Stimulated activated naive CD8-positive, alpha-beta T cell treated with anti-CD3 and anti-CD28 coated beads, Interleukin-15, Interleukin-2, amounts not matched to agents 100 U/mL and 50 U/mL, for 24 hours (primary cell): ENCODE measurements around the gene RASD1.
"Not testable (repeated sequence)": the region's sequence is repeated elsewhere in the genome, so short reads cannot be mapped to it uniquely, and the experiment has no call there.

ENCODE experiments used
- ATAC-seq: fragments of 150-1000 bp; cut with Tn5 transposase; one replicate; pipeline ENCODE4 v1.10.0; 2021
- DNase-seq: peaks from one replicate; pipeline ENCODE4 v3.0.0; 2021

Gene RASD1

DNA sequence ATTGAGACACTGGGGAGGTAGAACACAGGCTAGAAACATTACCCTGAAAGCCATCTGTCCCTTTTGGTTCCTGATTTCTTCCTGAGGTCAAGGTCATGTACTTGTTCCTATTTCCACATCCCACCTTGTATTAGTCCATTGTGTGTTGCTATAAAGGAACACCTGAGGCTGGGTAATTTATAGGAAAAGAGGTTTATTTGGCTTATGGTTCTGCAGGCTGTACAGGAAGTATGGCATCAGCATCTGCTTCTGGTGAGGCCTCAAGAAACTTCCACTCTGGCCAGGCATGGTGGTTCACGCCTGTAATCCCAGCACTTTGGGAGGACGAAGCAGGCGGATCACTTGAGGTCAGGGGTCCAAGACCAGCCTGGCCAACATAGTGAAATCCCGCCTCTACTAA lies 26.8 kb downstream of the RASD1 start:
- no peak for ATAC-seq
- no peak for DNase-seq

- ATAC-seq (no peak), DNase-seq (no peak)
Observed at GRCh38 chr17:17468217-17469010, 27.8 kb downstream of the RASD1 start.

GRCh38 chr17:17467720-17468119 lies 28.5 kb downstream of the RASD1 start:
- ATAC-seq (no peak), DNase-seq (no peak)

GRCh38 chr17:17467016-17467415 lies 29.2 kb downstream of the RASD1 start:
- no peak for ATAC-seq
- no peak for DNase-seq

GRCh38 chr17:17466511-17466910 lies 29.7 kb downstream of the RASD1 start:
- ATAC-seq (no peak), DNase-seq (no peak)

DNA sequence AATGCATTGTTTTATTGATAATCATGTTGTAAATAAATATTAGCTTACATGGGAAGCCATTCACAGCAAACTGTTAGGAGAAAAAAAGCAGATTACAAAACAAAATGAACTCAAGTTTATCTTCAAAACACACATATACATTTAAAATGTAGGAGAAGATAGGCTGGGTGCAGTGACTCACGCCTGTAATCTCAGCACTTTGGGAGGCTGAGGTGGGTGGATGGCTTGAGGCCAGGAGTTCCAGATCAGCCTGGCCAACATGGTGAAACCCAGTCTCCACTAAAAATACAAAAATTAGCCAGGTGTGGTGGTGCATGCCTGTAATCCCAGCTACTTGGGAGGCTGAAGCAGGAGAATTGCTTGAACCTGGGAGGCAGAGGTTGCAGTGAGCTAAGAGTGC lies 30.3 kb downstream of the RASD1 start:
- not testable (repeated sequence) for ATAC-seq, DNase-seq

DNA sequence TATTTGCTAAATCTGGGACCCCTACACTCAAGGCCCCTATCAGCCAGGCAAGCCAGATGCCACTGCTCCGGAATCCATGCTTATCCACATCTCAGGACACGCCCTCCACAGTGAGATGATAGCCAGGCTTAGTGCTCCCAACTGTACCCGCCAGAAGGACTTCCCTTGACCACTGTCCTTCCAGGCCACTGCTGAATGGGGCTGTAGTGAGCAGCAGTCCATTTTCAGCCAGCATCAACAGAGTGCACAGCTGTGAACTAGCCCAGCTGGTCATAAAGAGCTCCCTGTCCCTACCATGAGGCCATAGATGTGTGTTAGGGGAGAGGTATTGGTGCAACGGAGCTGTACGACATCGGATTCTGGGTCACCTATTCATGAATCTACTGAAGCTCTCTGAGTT lies 32.4 kb downstream of the RASD1 start:
- DNase-seq: no peak
- no peak for ATAC-seq

DNA sequence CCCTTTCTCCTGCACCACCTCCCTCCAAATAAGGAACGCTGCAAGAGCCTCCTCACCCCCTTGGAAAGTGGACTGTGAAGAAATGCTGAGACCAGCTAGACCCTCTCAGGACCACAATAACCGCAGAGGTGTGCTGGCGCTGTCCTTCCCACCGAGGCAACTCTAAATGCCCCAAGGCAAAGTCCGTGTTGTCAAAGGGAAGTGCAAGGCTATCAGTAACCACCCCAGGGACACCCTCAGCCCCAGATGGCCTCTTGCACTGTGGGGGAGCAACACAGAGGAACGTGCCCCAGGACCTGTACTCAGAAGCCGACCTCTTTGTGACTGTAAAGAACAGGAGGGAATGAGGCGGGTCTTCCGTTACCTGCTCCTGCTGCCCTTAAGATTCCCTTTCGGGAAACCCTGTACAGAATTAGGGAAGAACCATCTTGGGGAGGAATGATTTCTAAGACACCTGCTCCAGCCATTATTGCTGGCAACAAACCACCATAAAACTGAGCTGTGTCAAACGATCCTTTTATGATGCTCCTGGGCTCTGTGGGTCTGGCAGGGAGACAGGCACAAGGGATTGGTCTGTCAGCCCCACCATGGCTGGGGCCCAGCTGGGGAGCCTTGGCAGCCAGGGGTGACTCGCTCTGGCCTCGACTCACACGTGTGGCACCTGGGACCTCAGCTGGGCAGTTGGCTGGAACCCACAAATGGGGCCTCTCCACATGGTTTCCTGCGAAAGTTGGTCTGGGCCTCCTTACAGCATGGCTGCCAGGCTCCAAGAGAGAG lies 34.0 kb downstream of the RASD1 start:
- DNase-seq: no peak
- ATAC-seq: no peak

DNA sequence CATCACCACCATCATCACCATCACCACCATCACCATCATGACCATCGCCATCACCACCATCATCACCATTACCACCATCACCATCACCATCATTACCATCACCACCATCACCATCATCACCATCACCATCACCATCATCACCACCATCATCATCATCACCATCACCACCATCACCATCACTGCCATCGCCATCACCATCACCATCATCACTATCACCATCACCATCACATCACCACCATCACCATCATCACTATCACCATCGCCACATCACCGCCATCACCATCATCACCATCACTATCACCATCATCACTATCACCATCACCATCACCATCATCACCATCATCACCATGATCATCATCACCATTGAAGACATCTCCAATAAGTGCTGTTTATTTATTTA lies 36.2 kb downstream of the RASD1 start:
- DNase-seq (no peak), ATAC-seq (no peak)

DNA sequence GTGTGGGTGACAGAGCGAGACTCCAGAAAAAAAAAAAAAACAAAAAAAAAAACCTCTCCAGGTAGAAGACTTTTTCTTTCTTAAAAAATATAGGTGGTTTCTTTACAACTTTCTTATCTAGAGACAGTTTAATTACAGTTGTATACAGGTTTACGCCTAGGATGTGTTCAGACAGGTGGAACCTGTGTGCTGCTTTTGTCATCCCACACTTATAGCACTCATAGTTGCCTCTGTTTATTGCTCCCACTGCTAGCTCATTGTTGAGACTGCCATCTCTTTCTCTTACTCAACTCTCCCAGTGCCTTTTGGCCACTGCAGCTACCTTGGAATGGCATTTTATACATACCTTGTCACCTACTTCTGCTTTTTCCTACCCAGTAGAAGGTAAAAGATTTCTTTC lies 38.5 kb downstream of the RASD1 start:
- ATAC-seq: no peak
- no peak for DNase-seq

DNA sequence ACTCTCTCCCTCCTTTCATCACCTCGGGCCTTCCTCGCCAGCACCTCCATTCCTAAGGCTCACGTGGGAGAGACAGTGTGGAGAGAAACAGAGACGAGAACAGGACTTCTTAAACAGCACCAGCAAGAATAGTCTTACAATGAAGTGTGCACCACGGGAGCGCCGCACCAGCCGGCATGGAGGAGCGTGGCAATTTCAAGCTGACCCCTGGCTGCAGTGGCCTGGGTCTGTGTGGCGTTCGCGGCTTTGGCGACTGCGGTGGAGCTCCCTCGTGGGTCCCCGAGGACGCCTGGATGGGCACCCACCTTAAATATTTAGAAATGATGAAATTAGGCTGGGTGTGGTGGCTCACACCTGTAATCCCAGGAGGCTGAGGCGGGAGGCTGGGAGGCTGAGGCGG lies 39.9 kb downstream of the RASD1 start:
- ATAC-seq: no peak
- DNase-seq: no peak

DNA sequence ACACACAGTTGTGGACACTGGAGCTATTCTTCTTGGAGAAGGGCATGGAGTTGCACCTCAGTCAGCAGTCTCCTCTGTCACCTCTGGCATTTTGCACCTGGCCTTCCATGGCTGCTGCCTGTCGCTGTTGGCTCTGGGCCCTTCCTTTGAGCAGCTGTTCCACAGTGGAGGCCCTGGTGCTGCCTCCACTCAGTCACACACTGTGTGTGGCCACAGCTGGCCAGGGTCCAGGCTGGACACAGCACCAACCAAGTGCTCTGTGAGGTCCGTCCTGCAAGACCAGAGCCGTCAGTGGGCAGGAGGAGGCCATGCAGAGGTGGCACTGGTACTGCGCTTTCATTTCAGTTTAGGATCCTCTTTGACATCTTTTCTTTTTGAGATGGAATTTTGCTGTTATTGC lies 41.0 kb downstream of the RASD1 start:
- ATAC-seq: no peak
- DNase-seq: no peak

DNA sequence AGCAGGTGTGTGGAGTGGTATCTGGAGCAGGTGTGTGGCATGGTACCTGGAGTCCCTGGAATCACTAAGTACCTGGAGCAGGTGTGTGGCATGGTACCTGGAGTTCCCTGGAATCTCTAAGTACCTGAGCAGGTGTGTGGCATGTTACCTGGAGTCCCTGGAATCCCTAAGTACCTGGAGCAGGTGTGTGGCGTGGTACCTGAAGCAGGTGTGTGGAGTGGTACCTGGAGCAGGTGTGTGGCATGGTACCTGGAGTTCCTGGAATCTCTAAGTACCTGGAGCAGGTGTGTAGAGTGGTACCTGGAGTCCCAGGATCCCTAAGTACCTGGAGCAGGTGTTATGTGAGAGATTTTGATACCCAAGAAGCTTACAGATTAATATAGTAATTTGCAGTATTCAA lies 41.5 kb downstream of the RASD1 start:
- not testable (repeated sequence) for DNase-seq, ATAC-seq

- DNase-seq (no peak), ATAC-seq (no peak)
Observed at GRCh38 chr17:17454276-17454675, 41.9 kb downstream of the RASD1 start.

- ATAC-seq (no peak), DNase-seq (no peak)
Observed at GRCh38 chr17:17453088-17453487, 43.1 kb downstream of the RASD1 start.

DNA sequence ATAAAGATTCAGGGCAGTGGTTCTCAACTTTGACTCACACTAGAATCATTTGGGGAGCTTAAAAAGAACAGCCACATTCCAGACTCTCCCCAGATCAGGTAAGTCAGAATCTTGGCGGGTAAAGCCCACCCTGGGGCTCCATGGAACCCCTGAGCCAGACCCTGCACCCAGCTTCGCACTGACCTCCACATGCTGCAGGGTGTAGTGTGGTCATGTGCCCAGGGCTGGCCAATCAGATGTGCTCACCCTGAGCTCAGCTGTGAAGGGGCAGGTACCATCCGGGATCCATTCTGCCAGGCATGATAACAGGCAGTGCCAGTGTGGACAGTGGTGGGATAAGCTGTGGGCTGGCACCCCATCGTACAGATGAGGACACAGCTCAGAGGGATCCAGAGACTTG lies 47.5 kb downstream of the RASD1 start:
- DNase-seq: no peak
- no peak for ATAC-seq

DNA sequence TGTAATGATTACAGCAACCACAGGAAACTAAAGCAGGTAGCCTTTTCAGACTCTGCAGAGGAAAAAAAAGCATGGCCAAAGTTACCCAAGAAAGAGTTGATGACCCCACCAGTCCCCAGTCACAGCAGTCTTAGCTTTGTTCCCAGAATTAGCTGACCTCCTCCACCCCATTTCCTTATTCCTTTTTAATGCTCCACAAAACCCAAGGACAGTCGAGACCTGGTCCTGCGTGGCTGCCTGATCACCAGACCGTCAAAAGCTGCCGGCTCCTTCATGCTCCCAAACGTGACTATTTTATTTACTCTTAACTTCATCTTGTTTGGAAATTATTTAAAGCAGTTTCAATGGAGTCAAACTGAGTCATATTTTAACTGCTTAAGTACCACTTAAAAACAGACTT lies 48.1 kb downstream of the RASD1 start:
- ATAC-seq: no peak
- no peak for DNase-seq

DNA sequence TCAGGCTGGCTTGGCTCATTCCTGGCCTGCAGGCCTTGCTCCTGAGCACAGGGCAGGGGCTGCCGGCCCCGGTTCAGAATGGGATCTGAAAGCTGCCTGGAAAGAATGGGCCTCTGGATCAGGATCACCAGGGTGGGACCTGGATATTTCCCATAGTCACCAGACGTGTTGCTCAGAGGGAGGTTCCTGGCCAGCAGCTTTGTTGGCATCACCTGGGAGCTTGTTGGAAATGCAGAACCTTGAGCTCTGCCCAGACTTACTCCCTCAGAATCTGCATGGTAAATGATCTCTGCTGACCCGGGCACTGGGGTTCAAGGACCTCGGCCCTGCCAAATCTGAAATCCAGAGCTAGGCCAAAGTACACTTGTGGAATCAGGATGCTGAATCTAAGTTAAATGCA lies 48.9 kb downstream of the RASD1 start:
- ATAC-seq: no peak

GRCh38 chr17:17446666-17447155 lies 49.5 kb downstream of the RASD1 start:
- no peak for ATAC-seq
- DNase-seq: no peak

More for the DNA sequence above, 48.9 kb downstream of the RASD1 start:
- DNase-seq: no peak

DNA sequence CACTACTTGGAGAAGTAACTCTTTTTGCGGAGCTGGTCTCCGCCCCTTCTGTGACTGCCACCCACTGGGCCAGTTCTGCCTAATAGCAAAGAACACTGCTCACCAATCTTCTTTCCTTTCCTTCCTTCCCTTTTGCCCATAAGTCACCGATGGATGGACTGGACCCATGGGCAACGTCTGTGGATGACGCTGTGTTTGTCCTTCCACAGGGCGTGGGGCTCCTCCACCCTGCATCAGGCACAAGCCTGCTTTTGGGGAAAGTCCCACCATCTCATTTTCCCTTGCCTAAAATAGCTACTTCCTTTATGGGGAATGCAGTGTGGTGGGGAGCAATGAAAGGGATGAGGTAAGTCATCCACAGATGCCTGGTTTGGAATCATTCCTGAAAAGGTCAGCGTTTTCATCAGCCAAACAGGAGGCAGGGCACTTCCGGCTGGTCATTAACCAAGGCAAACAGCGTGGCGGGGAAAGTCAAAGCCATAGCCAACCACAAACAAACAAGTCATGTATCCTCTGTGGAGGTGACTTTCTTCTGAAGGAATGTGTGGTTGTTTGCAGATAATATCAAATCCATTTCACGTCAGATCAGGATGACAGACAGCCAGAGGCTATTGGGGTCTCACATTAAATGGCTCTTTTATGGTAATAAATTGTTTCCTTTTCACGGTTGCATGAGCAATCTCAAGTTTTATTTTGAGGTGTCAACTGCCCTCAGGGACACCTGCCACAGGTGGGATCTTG lies 50.1 kb downstream of the RASD1 start:
- ATAC-seq (no peak), DNase-seq (no peak)

- no peak for ATAC-seq
Observed at GRCh38 chr17:17445296-17445924, 50.8 kb downstream of the RASD1 start.

More at GRCh38 chr17:17445296-17445924, 50.8 kb downstream of the RASD1 start:
- no peak for DNase-seq
